BJ (cell line): ENCODE results near the gene PGBD5. TPM values are rescaled to one million over a fixed set of nuclear protein-coding genes. Genes with fewer than 3 reads are reported as not detected.

Source experiments
- CTCF ChIA-PET: fragments of 350-600 bp; formaldehyde crosslinking; extraction: SDS; loops from one replicate; lab custom pipeline; 2021; ENCODE audit warnings: antibody characterized with exemption, inconsistent platforms; lab: Yijun Ruan, JAX
- POLR2A ChIA-PET: fragments of 300-600 bp; sonication (Branson Sonifier 250); formaldehyde crosslinking; extraction: SDS; loops from one replicate; lab custom pipeline; 2021; ENCODE audit warnings: antibody characterized with exemption; lab: Charles Lee
- DNase-seq: peaks from one replicate; pipeline ENCODE4 v3.0.0-alpha.2; 2011; ENCODE audit warnings: low read depth
- H3K27me3 ChIP-seq: 2 replicates; pipeline ENCODE4 v1.6.0; 2011; ENCODE audit warnings: low read length; ENCODE audit not compliant: control insufficient read depth, insufficient read depth
- H3K36me3 ChIP-seq: 2 replicates; pipeline ENCODE4 v1.5.1; 2011; ENCODE audit warnings: low read length; ENCODE audit not compliant: control insufficient read depth, insufficient read depth
- H3K4me3 ChIP-seq: 2 replicates; pipeline ENCODE4 v1.5.1; 2011; ENCODE audit warnings: low read depth, mild to moderate bottlenecking, control low read depth, low read length
- polyA plus RNA-seq: library from polyadenylated mRNA; depleted of rRNA; stranded (reverse); fragments of >200 nt; gene quantifications from 2 replicates; pipeline ENCODE4 v1.2.3, GENCODE V29; 2011
- TF ChIP-seq, protein P1 (sequence below): IDR thresholded peaks from 2 replicates; pipeline ENCODE4 v1.5.1; 2011; ENCODE audit warnings: low read depth, mild to moderate bottlenecking, control low read depth, inconsistent platforms, low read length, moderate library complexity; ENCODE audit not compliant: insufficient read depth

The PGBD5 gene
- polyA plus RNA-seq, 1 experiment, result 0.07 TPM

DNA sequence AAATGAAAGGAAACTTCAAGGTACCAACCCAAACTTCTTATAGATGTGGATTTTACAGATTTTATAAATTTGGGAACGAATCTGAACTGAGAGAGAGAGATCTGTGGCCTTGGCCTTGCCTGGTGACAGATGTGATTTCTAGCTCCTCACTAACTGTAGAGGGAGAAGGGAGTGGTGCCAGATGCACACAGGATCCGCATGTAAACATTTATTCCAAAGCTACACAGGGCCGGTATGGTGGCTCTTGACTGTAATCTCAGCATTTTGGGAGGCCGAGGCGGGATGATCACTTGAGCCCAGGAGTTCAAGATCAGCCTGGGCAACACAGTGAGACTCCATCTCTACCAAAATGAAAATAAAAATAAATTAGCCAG, 77.1 kb downstream of the PGBD5 start:
- DNase-seq, result no peak
- POLR2A ChIA-PET, result no interaction called here
- Histone ChIP-seq H3K4me3 (no peak overlapping the region), H3K27me3 (no peaks in the 10 kb centered on the region), H3K36me3 (no peaks in the 10 kb centered on the region)
- CTCF ChIA-PET, result no interaction called here
- TF ChIP-seq, protein P1, sequence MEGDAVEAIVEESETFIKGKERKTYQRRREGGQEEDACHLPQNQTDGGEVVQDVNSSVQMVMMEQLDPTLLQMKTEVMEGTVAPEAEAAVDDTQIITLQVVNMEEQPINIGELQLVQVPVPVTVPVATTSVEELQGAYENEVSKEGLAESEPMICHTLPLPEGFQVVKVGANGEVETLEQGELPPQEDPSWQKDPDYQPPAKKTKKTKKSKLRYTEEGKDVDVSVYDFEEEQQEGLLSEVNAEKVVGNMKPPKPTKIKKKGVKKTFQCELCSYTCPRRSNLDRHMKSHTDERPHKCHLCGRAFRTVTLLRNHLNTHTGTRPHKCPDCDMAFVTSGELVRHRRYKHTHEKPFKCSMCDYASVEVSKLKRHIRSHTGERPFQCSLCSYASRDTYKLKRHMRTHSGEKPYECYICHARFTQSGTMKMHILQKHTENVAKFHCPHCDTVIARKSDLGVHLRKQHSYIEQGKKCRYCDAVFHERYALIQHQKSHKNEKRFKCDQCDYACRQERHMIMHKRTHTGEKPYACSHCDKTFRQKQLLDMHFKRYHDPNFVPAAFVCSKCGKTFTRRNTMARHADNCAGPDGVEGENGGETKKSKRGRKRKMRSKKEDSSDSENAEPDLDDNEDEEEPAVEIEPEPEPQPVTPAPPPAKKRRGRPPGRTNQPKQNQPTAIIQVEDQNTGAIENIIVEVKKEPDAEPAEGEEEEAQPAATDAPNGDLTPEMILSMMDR, result no peak

GRCh38 chr1:230348386-230349019, 77.6 kb downstream of the PGBD5 start:
- CTCF ChIA-PET, result no interaction called here
- TF ChIP-seq, protein P1, result no peak
- H3K36me3 ChIP-seq, result no peaks in the 10 kb centered on the region
- H3K4me3 ChIP-seq, result no peak overlapping the region
- no peaks in the 10 kb centered on the region for H3K27me3 ChIP-seq
- POLR2A ChIA-PET, result no interaction called here
- DNase-seq, result no peak

- Histone ChIP-seq H3K36me3 (no peaks in the 10 kb centered on the region), H3K4me3 (no peak overlapping the region), H3K27me3 (no peaks in the 10 kb centered on the region)
- POLR2A ChIA-PET, result no interaction called here
- CTCF ChIA-PET, result no interaction called here
- TF ChIP-seq, protein P1, result no peak
- no peak for DNase-seq
These were observed 78.2 kb downstream of the PGBD5 start for GRCh38 chr1:230347896-230348295.

- Histone ChIP-seq H3K27me3 (no peaks in the 10 kb centered on the region), H3K36me3 (no peaks in the 10 kb centered on the region), H3K4me3 (no peak overlapping the region)
- POLR2A ChIA-PET, result interaction anchor here (0.6 kb wide), 1 partner anchor 841 kb away, joined by 3 read pairs; no protein-coding TSS in a partner anchor
- TF ChIP-seq, protein P1, result no peak
- CTCF ChIA-PET, result interaction anchor here (0.5 kb wide), 1 partner anchor 32 kb away, joined by 3 read pairs; no protein-coding TSS in a partner anchor
- no peak for DNase-seq
These were observed 80.8 kb downstream of the PGBD5 start for GRCh38 chr1:230345139-230345885.

DNA sequence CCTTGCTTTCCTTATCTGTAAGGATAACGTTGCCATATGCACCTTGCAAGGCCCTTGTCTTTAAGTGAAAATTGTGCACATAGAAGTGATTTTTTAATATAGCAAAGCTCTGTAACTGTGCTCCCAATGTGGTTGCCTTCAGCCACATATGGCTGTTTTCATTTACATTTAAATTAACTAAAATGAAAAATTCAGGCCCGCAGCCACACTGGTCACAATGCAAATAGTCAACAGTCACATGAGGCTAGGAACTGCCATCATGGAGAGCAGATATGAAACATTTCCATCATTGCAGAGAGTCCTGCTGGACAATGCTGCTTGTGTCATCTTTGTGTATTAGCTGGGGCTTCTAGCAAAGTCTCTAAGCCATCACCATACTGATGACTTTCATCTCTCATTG, 83.4 kb downstream of the PGBD5 start:
- TF ChIP-seq, protein P1, result no peak
- H3K27me3 ChIP-seq, result no peaks in the 10 kb centered on the region
- DNase-seq, result no peak
- H3K4me3 ChIP-seq, result no peak overlapping the region
- CTCF ChIA-PET, result no interaction called here
- no peaks in the 10 kb centered on the region for H3K36me3 ChIP-seq
- POLR2A ChIA-PET, result no interaction called here
